DMS153 treated with DMSO at 0.1 percent for 48 hours (cell line): ENCODE data around the gene PAH.

Experiments used
- DNase-seq: peaks from one replicate; lab custom pipeline; 2025; ENCODE audit not compliant: unreplicated experiment; lab: John Stamatoyannopoulos, UW

PAH gene

DNA sequence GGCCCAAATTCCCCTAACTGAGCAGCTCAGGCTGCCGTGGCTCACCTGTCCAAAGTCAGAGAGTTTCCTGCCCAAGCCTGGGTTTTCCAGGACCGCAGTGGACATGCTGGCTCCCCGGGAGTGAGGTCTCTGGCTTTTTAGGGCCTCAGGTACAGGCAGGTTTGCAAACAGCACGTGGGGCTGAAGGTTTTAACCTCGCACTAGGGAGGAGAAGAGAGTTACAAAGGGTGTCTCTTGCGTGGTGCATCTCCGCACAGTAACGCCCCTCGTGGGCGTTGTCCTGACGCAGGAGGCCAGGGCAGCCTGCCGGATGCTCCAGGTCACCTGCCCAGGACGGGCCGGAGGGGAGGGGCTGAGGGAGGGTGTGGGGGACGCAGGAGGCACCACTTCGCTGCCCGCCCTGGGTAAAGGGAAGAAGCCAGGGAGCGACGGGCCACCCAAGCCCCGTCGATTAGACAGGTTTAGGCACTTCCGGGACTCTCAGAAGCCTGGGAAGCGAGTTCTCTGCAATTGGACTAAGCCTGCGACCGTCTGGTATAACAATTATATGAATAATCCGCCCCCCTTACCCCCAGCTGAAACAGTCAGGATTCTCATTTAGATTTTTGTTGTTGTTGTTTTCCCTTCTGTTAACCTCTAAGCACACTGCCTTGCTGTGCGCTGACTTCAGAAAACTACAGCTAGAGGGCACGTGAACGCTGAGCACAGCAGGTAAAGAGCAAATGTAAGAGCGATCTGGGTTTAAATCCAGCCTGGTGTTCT is at the start of gene PAH:
Gene PAH, minus strand, starts transcription at position 219 of the 762 bp plus-strand sequence. Its CDS starts 114 bp downstream, at position 105.
- peak; percentile 62 for DNase-seq

DNA sequence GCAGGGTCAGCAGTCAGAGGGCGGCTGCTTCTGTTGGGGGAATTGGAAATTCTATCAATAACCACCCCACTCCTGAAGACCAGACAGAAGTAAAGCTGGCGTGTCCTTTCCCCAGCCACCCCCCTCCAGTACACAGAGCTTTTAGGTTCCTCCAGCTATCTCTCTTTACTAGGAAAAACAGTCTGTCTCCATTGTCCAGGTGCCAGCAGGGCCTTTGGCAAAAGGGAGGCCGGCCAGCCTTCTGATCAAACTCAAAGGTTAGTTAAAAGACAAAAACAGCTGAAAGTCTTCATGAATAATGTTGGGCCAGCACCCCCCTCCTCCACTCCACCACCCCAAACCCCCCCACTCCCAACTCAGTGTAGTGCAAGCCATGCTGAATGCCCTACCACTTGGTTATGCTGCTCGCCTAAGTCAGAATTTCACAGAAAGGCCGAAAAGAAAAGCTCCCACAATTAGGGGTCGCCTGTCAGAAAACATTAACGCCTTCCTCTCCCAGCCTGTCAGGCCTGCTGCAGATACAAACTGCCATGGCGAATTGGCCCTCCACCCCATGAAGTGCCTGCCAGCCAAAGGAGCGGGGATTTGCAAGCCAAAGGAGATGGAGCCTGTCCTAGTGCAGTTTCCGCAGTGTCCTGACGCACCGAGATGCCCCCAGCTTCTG is 49.3 kb upstream of the PAH start:
- no peak for DNase-seq

DNA sequence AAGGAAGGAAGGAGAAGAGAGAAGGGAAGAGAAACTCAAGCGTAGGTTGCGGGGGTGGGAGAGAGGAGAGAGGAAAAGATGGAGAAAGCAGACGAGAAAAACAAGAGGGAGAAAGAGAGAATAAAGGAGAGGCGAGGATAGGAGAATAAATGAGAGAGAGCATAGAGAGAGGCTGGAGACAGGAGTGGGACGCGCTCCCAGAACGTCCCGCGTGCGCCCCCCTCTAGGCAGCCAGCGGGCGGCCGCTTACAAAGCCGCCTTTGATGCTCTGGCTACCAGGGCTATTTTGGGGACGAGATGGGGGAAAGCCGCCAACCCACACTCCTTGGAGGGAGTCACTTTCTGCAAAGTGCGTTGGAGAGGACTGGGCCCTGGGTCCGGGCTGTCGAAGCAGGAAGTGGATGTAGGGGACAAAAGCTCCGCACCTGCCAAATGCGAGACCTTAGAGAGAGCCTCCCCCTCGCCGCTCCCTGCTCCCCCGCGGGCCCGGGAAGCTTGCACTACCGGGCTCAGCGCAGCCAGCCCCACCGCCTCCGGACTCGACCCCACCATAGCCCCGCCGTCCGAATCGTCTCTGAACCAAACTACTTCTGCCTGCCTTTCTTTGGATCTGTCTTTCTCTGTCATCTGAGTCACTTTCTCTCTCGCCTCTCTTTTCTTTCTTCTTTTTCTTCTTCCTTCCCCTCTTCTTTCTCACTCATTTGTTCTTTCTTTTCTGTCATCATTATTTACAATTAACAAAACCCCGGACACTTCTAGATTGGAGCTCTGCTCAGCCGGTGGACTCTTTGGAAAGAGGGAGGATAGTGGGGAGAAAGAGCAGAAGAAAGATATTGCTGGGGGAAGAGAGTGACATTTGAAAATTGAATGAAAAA is 48.5 kb upstream of the PAH start:
- peak; percentile 60 for DNase-seq

DNA sequence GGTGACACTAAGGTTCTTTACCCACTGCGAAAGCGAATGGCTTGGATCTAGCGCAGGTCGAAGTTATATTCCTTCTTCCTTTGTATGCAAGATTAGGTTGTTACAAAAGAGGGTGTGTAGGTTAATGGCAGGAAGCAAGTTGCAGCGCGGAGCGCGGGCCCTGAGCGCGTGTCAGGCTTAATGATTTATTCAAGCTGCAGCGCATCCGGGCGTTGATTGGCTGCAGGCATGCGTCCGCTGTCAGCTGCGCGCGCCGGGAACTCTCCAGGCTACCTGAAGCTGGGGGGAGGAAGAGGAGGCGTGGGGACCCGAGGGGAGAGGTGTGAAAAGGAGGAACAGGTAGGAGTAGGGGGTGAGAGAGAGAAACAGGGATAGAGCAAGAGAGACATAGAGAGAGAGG is 47.8 kb upstream of the PAH start:
- DNase-seq: peak; percentile 93

DNA sequence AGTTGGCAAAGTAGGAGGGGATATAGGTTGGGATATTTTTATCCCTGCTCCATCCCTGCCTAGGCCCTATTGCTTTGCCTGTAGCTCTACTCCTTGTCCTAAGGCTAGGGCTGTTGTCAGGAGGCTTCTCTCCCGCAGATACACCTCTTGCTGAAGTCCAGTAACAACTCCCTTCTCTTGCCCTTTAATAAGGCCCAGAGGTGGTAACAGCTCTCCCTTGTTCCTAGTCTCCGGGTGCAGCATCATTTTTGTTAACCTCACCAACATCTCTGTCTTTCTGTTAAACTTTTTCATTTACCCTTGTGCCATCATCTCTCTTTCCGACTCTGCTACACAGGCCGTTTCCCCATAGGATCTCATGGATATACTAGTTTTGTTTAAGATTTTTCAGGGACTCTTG is 46.8 kb upstream of the PAH start:
- no peak for DNase-seq

DNA sequence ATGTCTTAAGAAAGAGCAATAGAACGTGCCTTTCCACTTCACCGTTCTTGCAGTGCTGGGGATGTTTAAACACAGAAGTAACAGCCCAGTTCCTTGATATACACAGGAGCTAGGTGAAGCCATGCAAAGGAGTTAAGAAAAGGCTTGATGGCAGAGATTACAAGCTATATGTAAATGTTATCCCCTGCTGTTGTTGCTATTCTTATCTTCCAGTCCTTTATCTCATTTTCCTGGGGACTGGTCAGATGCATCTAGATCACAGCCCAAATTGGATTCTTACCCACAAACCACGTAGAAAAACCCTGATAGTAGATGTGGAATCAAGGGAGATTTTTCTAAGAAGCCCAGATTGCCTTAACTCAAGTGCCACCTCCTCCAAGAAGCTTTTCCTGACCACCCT is 45.9 kb upstream of the PAH start:
- DNase-seq: no peak

DNA sequence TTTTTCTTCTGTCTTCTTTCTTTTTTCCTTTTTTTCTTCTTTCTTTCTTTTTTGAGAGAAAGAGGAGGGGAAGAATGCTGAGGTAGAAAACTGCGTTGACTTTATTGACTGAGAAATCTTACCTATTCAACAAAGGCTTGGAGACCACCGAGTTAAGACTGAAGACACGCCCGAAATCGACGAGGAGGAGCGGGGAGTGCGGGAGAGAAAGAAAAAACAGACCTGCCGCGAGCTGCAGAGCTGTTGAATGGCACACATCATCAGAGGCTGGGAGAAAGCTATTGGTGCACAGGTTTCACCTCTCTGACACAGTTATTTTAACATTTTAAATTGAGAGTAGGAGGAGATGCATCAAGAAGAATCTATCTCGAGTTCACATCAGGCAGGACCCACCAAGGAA is 45.5 kb upstream of the PAH start:
- peak; percentile 49 for DNase-seq

DNA sequence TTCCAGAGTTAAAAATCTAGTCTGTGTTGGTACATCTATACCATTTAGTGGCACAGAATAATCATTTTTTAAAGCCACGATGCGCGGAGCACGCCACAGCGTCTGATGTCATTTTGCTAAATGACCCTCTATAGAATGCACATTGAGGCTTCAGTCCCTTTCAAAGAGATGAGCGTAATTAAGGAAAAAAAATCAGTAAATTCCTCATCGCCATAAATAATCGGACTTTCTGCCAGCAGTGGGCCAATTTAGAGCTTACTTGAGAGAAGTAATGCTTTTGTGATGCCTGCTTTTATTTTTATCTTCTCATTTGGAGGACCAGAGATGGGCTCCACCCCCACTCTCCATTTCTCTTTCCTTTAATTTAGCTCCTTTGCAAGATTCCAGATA is 44.4 kb upstream of the PAH start:
- peak; percentile 81 for DNase-seq

DNA sequence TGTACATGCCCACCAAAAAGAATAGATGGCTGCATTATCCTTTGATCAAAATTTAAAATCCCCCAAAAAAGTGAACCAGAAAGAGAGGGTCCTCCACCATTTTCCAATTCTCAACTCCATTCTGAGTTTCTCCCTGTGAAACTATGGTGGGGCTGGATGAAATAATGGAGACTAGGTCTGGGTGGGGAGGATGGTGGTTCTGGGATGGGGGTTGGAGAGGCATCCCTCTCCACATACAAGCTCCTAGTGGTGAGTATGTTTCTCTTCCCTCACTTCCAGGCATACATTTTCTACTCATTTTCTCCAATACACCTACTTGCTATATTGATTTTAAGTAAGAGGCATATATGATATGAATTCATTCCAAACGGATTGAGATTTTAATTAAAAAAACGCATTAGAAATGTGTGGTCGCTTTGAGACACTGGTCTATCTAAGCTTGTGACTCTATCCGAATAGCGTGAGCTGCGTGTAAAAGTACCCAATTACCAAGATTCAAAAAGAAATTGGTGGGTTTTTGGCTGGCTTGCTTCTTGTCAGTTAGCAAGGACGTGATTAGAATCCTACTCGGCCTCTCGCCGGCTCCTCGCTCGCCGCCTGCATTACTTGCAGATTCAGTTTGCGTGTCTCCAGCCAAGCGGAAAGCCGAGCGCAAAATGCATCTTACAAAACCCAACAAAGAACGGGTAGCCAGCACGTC is 43.9 kb upstream of the PAH start:
- peak; percentile 81 for DNase-seq

DNA sequence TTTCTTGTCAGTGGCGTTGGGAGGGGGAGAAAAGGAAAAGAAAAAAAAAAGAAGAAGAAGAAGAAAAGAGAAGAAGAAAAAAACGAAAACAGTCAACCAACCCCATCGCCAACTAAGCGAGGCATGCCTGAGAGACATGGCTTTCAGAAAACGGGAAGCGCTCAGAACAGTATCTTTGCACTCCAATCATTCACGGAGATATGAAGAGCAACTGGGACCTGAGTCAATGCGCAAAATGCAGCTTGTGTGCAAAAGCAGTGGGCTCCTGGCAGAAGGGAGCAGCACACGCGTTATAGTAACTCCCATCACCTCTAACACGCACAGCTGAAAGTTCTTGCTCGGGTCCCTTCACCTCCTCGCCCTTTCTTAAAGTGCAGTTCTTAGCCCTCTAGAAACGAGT is 42.3 kb upstream of the PAH start:
- DNase-seq: no peak

DNA sequence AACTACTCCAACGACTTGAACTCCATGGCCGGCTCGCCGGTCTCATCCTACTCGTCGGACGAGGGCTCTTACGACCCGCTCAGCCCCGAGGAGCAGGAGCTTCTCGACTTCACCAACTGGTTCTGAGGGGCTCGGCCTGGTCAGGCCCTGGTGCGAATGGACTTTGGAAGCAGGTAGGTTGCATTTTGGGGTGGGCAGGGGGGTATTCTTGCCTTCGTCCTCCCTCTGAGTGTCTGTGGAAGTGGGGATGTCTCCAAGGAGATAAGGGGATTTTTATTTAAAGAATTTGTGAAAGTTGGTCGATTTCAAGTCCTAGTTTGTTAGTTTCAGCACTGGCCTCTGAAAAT is 41.8 kb upstream of the PAH start:
- DNase-seq: no peak

DNA sequence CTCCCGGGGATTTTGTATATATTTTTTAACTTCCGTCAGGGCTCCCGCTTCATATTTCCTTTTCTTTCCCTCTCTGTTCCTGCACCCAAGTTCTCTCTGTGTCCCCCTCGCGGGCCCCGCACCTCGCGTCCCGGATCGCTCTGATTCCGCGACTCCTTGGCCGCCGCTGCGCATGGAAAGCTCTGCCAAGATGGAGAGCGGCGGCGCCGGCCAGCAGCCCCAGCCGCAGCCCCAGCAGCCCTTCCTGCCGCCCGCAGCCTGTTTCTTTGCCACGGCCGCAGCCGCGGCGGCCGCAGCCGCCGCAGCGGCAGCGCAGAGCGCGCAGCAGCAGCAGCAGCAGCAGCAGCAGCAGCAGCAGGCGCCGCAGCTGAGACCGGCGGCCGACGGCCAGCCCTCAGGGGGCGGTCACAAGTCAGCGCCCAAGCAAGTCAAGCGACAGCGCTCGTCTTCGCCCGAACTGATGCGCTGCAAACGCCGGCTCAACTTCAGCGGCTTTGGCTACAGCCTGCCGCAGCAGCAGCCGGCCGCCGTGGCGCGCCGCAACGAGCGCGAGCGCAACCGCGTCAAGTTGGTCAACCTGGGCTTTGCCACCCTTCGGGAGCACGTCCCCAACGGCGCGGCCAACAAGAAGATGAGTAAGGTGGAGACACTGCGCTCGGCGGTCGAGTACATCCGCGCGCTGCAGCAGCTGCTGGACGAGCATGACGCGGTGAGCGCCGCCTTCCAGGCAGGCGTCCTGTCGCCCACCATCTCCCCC is 41.2 kb upstream of the PAH start:
- DNase-seq: no peak

DNA sequence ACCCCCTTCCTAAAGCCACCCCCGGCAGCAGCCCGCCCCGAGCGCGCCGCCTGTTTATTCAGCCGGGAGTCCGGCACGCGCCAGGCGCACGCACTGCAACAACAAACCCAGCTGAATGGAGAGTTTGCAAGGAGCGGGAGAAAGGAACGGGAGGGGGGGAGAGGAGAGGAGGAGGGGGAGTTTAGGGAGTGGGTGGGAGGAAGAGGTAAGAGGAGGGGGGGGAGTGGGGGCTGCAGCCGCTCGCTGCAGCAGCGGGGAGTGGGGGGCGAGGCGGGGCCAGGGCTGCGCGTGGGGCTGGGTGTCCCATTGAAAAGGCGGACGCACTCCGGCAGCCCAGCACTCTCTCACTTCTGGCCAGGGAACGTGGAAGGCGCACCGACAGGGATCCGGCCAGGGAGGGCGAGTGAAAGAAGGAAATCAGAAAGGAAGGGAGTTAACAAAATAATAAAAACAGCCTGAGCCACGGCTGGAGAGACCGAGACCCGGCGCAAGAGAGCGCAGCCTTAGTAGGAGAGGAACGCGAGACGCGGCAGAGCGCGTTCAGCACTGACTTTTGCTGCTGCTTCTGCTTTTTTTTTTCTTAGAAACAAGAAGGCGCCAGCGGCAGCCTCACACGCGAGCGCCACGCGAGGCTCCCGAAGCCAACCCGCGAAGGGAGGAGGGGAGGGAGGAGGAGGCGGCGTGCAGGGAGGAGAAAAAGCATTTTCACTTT is 40.5 kb upstream of the PAH start, which contains the start of gene ASCL1:
Gene ASCL1, plus strand, starts transcription at position 336 of the 712 bp plus-strand sequence. CDS start 571 bp downstream, outside the sequence.
- DNase-seq: peak; percentile 83

DNA sequence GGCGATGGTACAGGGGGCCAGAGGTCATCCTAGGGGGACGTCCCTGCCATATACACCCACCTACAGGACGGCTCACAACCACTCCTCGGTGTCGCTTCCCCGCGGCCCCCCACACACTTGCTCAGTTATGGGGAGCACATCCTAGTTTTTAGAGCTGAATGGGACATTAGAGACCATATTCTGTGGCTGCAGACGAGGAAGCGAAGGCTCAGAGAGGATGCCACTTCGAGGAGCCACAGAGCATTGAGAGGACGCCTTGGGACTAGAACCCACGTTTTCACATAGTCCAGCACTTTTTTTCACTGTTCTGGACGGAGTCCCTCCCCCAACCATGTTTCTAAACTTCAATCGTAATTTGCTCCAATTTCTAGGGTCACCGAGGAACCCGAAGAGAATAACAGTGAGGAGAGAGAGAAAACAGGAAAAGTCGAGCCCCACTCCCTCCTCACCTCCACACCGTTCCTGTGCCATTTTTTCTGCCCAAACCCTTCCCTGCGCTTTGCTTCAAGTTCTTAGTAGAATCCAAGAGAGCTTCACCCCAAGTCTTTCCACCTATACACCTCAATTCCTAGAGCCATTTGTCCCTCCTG is 39.8 kb upstream of the PAH start:
- peak; percentile 69 for DNase-seq

DNA sequence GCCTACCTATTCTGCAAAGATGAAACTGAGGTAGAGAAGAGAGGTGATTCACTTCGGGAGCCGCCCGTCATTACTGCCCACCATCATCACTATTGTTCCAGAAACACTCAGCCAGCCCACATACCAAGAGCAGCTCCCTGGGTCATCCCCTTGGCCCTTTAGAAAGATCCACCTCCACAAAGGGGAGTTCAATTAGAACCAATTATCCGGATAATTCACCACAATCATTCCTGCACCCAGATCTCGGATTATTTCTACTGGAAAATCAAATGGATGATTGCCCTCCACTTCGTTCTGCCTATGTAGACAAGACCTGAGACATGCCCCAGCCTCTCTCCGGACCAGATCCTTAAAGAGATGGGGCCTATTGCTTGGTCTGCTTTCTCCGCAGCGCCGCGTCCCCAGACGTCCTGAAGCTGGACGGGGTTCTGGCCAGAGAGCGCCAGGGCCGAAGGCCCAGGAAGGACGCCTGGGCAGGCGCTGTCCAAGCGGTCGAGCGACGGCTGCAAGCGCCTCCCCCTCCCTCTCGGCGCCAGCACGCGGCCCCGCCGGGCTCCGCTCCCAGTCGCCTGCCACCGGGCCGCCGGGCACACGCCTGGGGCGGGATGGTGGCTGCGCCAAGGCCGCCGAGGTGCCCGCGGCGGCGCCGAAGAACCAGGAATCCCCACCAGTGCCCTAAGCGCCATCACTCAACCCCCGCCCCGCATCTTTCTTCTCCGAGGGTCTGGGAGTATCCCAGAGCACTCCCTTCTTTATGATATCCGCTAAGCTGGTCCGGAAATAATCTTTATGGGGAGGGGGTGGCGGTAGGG is 39.1 kb upstream of the PAH start:
- DNase-seq: peak; percentile 20

DNA sequence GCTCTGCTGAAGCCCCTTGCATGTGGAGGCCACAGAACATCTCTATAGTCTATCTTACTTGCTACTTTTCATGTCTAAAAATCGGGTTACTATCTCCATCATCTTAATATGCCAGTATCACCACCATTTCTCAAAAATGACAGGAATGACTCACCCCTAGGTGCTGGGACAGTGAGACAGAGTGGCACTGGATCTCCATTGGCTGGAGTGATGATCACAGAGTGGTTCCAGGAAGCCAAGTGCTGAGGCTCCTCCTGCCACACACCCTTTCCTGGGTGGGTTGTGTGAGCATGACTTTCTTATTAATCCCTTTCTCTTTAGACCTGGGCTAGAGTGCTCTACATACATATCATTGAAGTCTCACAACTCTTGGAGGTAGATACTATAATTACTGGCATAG is 37.1 kb upstream of the PAH start:
- no peak for DNase-seq

DNA sequence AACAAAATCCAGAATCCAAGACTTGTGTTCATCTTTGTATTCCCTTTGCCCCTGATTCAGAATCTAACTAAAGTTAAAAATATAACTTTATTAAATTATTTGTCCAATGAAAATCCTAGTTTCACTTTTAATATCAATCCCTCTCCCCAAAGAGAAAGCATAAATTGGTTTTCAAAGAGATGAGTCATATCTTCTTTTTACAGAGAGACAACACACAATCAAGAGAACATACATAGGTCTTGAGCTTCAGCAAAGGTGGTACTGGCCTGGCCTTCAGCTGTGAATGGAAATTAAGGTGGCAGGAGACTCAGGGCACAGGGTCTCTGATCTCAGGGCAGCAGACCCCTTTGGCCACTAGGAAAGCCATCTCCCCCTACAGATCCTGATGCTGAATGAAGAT is 36.2 kb upstream of the PAH start:
- no peak for DNase-seq

DNA sequence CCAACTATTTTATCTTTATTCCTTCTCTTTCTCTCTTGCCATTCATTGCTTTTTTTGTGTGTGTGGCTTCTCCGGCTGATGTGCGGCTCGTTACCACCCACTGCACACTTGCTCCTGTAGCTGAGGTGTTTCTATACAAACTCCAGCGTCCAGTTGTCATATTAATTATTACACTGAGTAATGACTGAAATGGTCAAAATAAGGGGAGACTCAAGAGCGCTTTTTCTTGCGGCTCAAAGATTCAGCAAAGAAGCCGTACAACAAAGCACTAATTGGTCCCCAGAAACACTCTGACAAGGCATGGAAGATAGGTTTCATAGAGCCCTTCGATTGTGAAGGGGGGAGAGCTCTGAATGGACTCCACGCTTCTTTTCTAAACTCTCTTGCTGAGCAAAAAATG is 34.8 kb upstream of the PAH start:
- peak; percentile 39 for DNase-seq
